NT2/D1 (cell line): ENCODE results near the gene XCL2.

Experiments used
- SUZ12 ChIP-seq: IDR thresholded peaks from 2 replicates; pipeline ENCODE4 v1.6.1; 2011; ENCODE audit not compliant: insufficient read length, insufficient read depth; ENCODE audit errors: extremely low read depth
- YY1 ChIP-seq: IDR thresholded peaks from 2 replicates; pipeline ENCODE4 v1.6.1; 2011; ENCODE audit not compliant: insufficient read length, insufficient read depth

DNA sequence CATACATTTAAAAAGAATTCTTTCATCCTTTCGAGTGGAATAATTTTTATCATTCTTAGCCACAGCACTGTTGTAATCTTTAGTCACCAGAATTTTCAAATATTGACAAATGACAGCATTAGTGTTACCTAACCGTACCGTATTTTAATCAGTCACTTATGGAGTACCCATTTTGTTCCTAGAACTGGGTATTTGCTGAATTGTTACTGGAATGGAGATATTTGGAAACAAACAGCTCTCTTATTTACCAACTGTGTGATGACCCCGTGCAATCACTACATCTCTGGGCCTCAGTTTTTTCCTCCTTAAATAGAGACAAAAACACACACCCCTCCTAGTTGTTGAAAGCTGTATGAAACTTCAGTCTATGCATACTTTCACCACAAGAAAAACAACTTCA is 7.9 kb upstream of the XCL2 start:
- TF ChIP-seq YY1, result no peak
- TF ChIP-seq SUZ12, result no peak
